ENCODE data around the gene GPR78.
A peak's percentile ranks its signal among the peaks of the same experiment; 100 is the strongest.

The GPR78 gene, protein sequence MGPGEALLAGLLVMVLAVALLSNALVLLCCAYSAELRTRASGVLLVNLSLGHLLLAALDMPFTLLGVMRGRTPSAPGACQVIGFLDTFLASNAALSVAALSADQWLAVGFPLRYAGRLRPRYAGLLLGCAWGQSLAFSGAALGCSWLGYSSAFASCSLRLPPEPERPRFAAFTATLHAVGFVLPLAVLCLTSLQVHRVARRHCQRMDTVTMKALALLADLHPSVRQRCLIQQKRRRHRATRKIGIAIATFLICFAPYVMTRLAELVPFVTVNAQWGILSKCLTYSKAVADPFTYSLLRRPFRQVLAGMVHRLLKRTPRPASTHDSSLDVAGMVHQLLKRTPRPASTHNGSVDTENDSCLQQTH

GRCh38 chr4:8580321-8581093 lies at the start of gene GPR78:
TSS of gene GPR78 (plus strand) at chr4:8580392. CDS start at chr4:8580983, 591 bp downstream.
- peak; percentile 31 for DNase-seq (ENCODE audit: low spot score)

DNA sequence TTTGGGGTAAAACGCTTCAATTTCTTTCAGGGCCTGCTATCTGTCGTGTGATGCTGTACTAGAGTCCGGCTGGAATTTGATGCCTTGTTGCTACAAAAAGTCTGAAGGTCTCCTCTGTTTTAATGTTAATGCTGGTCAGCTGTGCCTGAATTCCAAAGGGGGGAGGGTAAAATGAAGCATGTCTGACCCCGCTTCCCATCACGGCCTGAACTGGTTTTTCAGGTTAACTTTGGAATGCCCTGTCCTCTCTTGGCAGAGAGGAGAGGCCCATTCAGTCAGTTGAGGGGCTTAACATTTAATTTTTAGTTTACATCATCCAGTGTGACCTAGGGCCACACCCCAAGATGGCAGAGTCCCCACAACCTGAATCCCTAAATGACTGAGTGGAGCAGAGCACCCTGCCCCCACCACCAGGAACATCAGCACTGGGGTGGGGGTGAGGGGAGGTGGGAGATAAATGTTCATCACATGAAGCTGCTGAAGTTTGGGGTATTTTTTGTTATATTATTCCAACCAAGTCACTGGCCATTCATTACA lies 47.9 kb upstream of the GPR78 start:
- DNase-seq (ENCODE audit: low spot score), result no peak

- no peak for DNase-seq (ENCODE audit: low spot score)
These were observed 46.8 kb upstream of the GPR78 start for GRCh38 chr4:8533274-8533865.

DNA sequence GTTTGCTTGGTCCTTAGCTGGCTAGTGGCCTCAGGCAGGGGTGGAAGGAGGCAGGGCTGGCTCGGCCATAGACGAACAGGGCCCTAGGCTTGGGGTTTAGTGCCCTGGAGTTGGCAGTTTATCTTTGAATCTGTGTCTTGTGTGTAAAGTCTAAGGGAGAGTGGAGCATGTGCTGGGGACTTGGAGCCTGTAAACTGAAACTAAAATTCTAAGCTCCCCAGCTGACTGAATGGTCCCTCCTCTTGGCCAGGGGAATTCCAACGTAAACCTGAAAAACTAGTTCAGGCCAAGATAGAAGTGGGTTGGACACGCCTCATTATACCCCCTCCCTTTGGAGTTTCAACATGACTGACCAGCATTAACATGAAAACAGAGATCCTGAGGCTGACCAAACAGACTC lies 46.1 kb upstream of the GPR78 start:
- no peak for DNase-seq (ENCODE audit: low spot score)

DNA sequence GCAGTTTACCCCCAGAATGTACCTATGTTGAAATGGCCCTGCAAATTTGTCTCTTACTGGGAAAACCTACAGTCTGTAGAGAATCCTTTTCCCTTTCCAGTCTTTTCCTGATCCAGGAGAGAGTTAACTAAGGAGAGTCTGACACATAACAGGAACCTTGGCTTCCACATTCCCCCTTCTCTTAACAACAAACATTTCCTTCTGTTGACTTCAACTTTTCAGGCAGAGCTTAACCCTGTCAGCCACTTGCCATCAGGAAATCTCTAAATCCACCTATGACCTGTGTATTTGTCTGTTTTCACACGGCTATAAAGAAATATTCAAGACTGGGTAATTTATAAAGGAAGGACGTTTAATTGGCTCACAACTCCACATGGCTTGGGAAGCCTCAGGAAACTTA lies 45.6 kb upstream of the GPR78 start:
- DNase-seq (ENCODE audit: low spot score), result no peak

DNA sequence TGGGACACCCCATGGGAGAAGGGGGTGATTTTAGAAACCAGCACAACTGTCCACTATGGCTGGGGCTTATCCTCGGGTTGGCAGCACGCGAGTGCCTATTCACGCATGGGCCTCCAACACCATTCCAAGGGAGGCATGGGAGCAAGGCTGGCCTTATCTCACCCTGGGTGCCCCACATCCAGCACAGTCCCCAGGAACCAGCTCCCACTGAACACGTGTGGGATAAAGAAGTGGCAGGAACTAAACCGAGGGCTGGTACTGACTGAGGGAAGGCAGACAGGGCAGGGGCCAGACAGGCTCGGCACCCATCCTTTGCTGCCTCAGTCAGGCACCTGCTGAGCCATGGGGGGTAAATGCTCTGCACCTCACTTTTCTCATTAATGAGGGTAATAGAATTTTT lies 43.7 kb upstream of the GPR78 start:
- no peak for DNase-seq (ENCODE audit: low spot score)

GRCh38 chr4:8537041-8537461 lies 43.1 kb upstream of the GPR78 start:
- no peak for DNase-seq (ENCODE audit: low spot score)

- no peak for DNase-seq (ENCODE audit: low spot score)
These were observed 42.0 kb upstream of the GPR78 start for GRCh38 chr4:8538076-8538702.

DNA sequence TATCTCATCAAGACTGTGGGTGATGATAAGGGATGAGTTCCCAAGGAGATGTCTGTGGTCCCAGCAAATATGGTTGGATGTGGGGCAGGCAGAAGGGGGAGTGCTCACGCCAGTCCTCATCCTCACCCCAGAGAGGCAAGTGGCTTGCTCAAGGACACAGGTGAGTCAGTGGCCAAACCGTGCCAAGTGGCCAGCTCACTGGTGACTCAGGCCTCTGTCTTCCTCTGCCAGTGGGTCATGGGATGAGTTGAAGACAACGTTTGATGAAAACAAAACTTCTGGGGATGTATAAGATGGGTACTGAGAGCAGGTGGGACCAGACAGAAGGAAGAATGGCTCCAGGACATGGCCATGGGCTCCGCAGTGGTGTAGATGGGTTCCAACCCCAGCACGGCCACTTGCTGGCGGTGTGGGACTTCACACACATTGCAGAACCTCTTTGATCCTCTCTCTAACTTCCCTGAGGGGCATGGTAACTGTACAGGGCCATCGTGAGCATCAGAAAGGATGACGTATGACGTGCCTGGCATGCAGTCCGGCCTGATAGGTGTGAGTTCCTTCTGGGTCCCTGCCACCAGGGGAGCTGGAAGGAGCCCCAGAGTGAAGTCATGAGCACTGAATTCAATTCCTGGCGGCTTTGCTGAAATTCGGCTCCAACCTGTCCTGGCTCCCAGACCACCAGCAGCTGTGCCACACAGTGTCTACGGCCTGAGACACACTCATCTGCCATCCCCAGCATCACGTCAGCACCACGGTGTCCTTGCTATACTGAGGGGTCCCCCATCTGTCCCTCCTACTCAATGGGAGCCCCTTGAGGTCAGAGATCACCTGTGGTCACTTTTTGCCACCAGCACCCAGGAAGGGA lies 41.3 kb upstream of the GPR78 start:
- DNase-seq (ENCODE audit: low spot score), result no peak

- no peak for DNase-seq (ENCODE audit: low spot score)
These were observed 40.5 kb upstream of the GPR78 start for GRCh38 chr4:8539661-8540060.

GRCh38 chr4:8540072-8540471 lies 40.1 kb upstream of the GPR78 start:
- DNase-seq (ENCODE audit: low spot score), result no peak

- no peak for DNase-seq (ENCODE audit: low spot score)
These were observed 39.6 kb upstream of the GPR78 start for GRCh38 chr4:8540586-8540985.

DNA sequence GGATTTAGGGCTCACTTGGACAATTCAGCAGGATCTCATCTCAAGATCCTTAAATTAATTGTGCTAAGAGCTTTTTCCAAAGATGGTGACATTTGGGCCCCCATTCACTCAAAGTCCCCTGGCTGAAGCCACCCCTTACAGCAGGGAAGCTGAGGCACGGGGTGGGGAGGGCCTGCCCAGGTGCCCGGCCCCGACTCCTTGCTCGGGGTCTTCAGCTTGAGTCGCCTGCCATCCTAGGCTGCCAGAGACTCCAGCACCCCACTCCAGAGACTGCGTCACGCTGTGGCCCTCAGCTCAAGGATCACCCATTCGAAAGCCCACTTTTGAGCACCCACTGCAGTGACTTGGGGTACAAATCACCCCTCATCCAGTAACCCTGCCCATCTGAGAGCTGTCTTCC lies 39.2 kb upstream of the GPR78 start:
- no peak for DNase-seq (ENCODE audit: low spot score)

- no peak for DNase-seq (ENCODE audit: low spot score)
These were observed 38.0 kb upstream of the GPR78 start for GRCh38 chr4:8541981-8542715.

DNA sequence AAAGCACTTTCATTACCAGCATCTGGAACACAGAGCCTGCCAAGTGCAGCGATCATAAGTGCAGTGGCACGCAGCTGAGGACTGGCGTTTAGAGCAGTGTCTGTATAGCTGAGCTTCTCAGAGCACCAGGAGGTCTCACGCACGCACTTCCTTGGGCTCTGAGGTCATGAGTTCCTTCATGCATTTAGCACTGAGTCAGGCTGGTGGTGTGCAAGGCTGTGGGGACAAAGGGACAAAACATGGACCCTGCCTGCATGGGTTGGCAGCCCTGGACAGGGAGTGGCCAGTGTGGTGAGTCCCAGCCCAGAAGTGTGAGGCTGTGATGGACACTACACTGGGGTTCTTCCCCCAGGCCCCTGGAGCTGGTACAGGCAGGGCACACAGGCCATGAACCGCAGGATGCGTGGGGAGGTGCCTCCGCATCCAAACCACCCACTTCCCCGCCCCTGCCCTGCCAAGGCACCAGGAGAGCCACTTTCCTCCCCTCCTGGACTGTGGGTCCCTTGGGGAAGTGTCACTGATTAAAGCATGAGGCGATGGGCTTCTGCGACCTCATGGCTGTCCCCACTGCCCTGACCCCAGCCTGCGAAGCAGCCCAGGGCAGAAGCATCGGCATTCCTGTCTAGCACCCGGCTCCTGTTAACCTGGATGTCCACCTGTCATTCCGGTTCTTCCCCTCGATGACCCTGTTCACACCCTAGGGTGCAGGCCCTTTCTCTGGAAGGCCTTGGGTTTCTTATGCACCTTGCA lies 37.2 kb upstream of the GPR78 start:
- DNase-seq (ENCODE audit: low spot score), result no peak

DNA sequence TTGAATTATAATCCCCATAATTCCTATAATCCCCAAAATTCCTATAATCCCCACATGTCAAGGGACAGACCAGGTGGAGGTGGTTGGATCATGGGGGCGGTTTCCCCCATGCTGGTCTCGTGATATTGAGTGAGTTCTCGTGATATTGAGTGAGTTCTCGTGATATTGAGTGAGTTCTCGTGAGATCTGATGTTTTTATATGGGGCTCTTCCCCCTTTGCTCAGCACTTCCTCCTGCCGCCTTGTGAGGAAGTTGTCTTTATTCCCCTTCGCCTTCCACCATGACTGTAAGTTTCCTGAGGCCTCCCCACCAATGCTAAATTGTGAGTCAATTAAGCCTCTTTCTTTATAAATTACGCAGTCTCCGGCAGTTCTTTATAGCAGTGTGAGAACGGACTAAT lies 36.6 kb upstream of the GPR78 start:
- DNase-seq (ENCODE audit: low spot score), result no peak

- DNase-seq (ENCODE audit: low spot score), result no peak
These were observed 35.9 kb upstream of the GPR78 start for GRCh38 chr4:8544282-8544681.

GRCh38 chr4:8544741-8545438 lies 35.3 kb upstream of the GPR78 start:
- DNase-seq (ENCODE audit: low spot score), result no peak

GRCh38 chr4:8545439-8545765 lies 34.8 kb upstream of the GPR78 start:
- DNase-seq (ENCODE audit: low spot score), result no peak

GRCh38 chr4:8546766-8547107 lies 33.5 kb upstream of the GPR78 start:
- no peak for DNase-seq (ENCODE audit: low spot score)
